Upper lobe of left lung (tissue), 4 donors: Measurements from ENCODE around the gene BAX.

Experiments
- CTCF ChIP-seq, 6 experiments: fragments of 450-650 bp in 4 of 6; fragments of 200-600 bp in 2 of 6; sonication (generic) in 2 of 6; IDR thresholded peaks; one replicate each; pipeline ENCODE4 v1.5.1; 2016 to 2019; ENCODE audit warnings: antibody characterized with exemption in 6 of 6
- EP300 ChIP-seq, 4 donors: sonication (generic); formaldehyde crosslinking; IDR thresholded peaks; one replicate each; pipeline ENCODE4 v1.5.1; 2017; ENCODE audit warnings: antibody characterized with exemption in 4 of 4, control low read depth in 2 of 4
- POLR2A ChIP-seq, 4 donors: fragments of 450-650 bp; IDR thresholded peaks; one replicate each; pipeline ENCODE4 v1.5.1; 2016 to 2017; ENCODE audit warnings: antibody characterized with exemption in 4 of 4, mild to moderate bottlenecking in 2 of 4
- POLR2AphosphoS5 ChIP-seq, 2 donors: sonication (generic); formaldehyde crosslinking; IDR thresholded peaks; one replicate each; pipeline ENCODE4 v1.5.1; 2017; ENCODE audit warnings: antibody characterized with exemption in 2 of 2

- TF ChIP-seq CTCF (IDR thresholded peaks at IDR 0.05) (no peak), POLR2A (IDR thresholded peaks at IDR 0.05) (no peak), POLR2AphosphoS5 (IDR thresholded peaks at IDR 0.05) (no peak), EP300 (IDR thresholded peaks at IDR 0.05) (no peak)
Observed at GRCh38 chr19:48968813-48969218, 14.1 kb downstream of the BAX start.
